GM12878 (cell line): ENCODE measurements around the gene ANKRD11. TPM values are rescaled to one million over a fixed set of nuclear protein-coding genes. Genes with fewer than 3 reads are reported as not detected.

Source experiments
- BCL11A ChIP-seq: IDR thresholded peaks from 2 replicates; pipeline ENCODE4 v1.6.1; 2011; ENCODE audit warnings: low read depth, low read length
- DPF2 ChIP-seq: fragments of 450-650 bp; IDR thresholded peaks from 2 replicates; pipeline ENCODE4 v1.6.1; 2017; ENCODE audit warnings: mild to moderate bottlenecking
- EP300 ChIP-seq, 2 experiments: fragments of 150-350 bp in 1 of 2; IDR thresholded peaks; 2 replicates each; pipeline ENCODE4 v1.6.1; 2011 to 2012; ENCODE audit warnings: low read depth in 2 of 2, low read length in 2 of 2, borderline replicate concordance in 1 of 2, improper control_type of control experiment in 1 of 2, inconsistent platforms in 1 of 2; ENCODE audit not compliant: control insufficient read depth in 1 of 2
- POU2F2 ChIP-seq: IDR thresholded peaks from 3 replicates; pipeline ENCODE4 v1.6.1; 2011; ENCODE audit warnings: low read depth, mild to moderate bottlenecking, low read length, borderline replicate concordance
- RFX5 ChIP-seq: IDR thresholded peaks from 2 replicates; pipeline ENCODE4 v1.6.1; 2011; ENCODE audit warnings: low read depth, low read length, improper control_type of control experiment
- RUNX3 ChIP-seq: IDR thresholded peaks from 2 replicates; pipeline ENCODE4 v1.6.1; 2012; ENCODE audit warnings: low read length, inconsistent platforms
- SREBF1 ChIP-seq: IDR thresholded peaks from 2 replicates; pipeline ENCODE4 v1.6.1; 2012; ENCODE audit warnings: mild to moderate bottlenecking, low read length
- TCF7 ChIP-seq: IDR thresholded peaks from 2 replicates; pipeline ENCODE4 v1.6.1; 2014; ENCODE audit warnings: antibody characterized with exemption, borderline replicate concordance
- ZNF207 ChIP-seq: fragments of 450-650 bp; IDR thresholded peaks from 2 replicates; pipeline ENCODE4 v1.6.1; 2014; ENCODE audit warnings: antibody characterized with exemption, mild to moderate bottlenecking, borderline replicate concordance
- ZNF622 ChIP-seq: fragments of 450-650 bp; IDR thresholded peaks from 2 replicates; pipeline ENCODE4 v1.6.1; 2017; ENCODE audit warnings: mild to moderate bottlenecking, inconsistent platforms
- polyA plus RNA-seq, 11 experiments: library from polyadenylated mRNA; depleted of rRNA in 4 of 11; unstranded in 6 of 11; stranded (reverse) in 5 of 11; fragments of >200 nt; fragmentation: Nextera tagmentation in 4 of 11; fragmentation: Illumina TruSeq in 1 of 11; extraction: Ambion mirVana in 4 of 11; extraction: Trizol in 1 of 11; gene quantifications; 1 replicate in 1 of 11; 2 replicates in 10 of 11; pipeline versions ENCODE4 v1.2.1 to v1.2.3, GENCODE V29; 2011 to 2016; ENCODE audit warnings: inconsistent platforms in 2 of 11, missing spikeins in 2 of 11, low read depth in 1 of 11
- total RNA-seq, 4 experiments: library from RNA; depleted of rRNA in 3 of 4; stranded (reverse); fragments of >200 nt in 3 of 4; fragmentation: Illumina TruSeq in 1 of 4; extraction: Trizol in 1 of 4; gene quantifications; 2 replicates each; pipeline versions ENCODE4 v1.2.1 to v1.2.3, GENCODE V29; 2013 to 2021
- TF ChIP-seq, protein P1 (sequence below): IDR thresholded peaks from 2 replicates; pipeline ENCODE4 v1.6.1; 2012; ENCODE audit warnings: improper control_type of control experiment, low read depth, low read length; ENCODE audit not compliant: insufficient replicate concordance

ANKRD11 gene
- total and polyA plus RNA-seq, 10 of the 15 experiments (the other 5 are each of a cell fraction or from before 2014, with no cell fraction given) = 5.1 to 103 (median 27.4) TPM

DNA sequence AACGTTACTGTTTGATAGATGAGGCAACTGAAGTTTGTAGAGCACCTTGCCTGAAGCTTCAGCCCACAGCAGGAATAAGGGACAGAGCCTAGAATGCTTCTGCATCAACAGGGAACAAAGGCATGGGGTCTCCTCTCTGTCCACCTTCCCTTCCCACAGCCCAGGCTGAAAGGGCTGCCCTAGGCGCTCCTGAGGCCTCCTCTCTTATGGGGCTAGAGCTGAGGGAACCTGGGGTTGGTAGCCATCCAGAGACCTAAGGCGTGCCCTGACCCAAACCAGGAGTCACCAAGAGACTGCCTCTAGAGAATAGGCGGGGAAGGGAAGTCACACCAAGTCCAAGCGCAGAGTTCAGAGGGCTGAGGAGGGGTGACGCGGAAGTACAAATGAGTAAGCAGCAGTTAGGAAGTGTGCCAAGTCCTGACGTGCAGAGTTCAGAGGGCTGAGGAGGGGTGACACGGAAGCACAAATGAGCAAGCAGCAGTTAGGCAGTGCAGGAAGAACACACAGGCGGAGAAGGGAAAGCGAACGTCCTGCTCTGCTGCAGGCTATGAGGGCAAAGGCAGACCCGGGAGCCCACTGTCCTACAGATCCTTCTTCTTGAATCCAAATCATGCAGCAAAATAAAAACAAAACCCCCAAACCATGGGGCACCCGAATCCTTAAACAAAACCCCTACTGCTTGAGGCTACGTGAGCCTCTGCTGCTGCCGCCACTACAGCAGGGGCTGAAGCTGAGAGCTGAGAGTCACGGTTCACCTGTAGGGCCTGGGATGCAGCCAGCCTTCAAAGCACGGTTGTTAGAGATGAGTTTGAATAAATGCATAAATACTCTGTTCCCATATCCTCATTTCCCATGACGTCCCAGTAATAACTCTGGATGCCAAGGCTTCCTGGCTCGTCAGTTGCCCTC is 15.1 kb upstream of the ANKRD11 start (continued):
- TF ChIP-seq EP300 (IDR thresholded peaks at IDR 0.05; ENCODE audit: borderline replicate concordance in 1 of 2, control insufficient read depth in 1 of 2, low read depth in 2 of 2, low read length in 2 of 2) = peak in 1 of 2 experiments; percentile 25; a peak in 1 of 4 replicates
- TF ChIP-seq DPF2 = no peak
- TF ChIP-seq TCF7 = no peak
- TF ChIP-seq SREBF1 = no peak
- TF ChIP-seq, protein P1, sequence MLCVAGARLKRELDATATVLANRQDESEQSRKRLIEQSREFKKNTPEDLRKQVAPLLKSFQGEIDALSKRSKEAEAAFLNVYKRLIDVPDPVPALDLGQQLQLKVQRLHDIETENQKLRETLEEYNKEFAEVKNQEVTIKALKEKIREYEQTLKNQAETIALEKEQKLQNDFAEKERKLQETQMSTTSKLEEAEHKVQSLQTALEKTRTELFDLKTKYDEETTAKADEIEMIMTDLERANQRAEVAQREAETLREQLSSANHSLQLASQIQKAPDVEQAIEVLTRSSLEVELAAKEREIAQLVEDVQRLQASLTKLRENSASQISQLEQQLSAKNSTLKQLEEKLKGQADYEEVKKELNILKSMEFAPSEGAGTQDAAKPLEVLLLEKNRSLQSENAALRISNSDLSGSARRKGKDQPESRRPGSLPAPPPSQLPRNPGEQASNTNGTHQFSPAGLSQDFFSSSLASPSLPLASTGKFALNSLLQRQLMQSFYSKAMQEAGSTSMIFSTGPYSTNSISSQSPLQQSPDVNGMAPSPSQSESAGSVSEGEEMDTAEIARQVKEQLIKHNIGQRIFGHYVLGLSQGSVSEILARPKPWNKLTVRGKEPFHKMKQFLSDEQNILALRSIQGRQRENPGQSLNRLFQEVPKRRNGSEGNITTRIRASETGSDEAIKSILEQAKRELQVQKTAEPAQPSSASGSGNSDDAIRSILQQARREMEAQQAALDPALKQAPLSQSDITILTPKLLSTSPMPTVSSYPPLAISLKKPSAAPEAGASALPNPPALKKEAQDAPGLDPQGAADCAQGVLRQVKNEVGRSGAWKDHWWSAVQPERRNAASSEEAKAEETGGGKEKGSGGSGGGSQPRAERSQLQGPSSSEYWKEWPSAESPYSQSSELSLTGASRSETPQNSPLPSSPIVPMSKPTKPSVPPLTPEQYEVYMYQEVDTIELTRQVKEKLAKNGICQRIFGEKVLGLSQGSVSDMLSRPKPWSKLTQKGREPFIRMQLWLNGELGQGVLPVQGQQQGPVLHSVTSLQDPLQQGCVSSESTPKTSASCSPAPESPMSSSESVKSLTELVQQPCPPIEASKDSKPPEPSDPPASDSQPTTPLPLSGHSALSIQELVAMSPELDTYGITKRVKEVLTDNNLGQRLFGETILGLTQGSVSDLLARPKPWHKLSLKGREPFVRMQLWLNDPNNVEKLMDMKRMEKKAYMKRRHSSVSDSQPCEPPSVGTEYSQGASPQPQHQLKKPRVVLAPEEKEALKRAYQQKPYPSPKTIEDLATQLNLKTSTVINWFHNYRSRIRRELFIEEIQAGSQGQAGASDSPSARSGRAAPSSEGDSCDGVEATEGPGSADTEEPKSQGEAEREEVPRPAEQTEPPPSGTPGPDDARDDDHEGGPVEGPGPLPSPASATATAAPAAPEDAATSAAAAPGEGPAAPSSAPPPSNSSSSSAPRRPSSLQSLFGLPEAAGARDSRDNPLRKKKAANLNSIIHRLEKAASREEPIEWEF = no peak
- no peak for TF ChIP-seq RFX5
- TF ChIP-seq ZNF207 = no peak
- TF ChIP-seq RUNX3 = no peak
- no peak for TF ChIP-seq BCL11A
- TF ChIP-seq POU2F2 = no peak; the same call in 2 of the 3 replicates
- no peak for TF ChIP-seq ZNF622
- TF ChIP-seq, all 136 proteins: peak for 33
